GM12878 (cell line): ENCODE measurements around the gene CEP126. TPM values are rescaled to one million over a fixed set of nuclear protein-coding genes. Genes with fewer than 3 reads are reported as not detected.

Source experiments
- ATAC-seq: fragments of 200-7000 bp; cut with Tn5 transposase; 3 replicates; pipeline ENCODE4 v1.9.1; 2020; ENCODE audit warnings: mild to moderate bottlenecking, moderate library complexity
- BruUV-seq: library from RNA; stranded (reverse); fragments of 400-500 nt; replicated peaks from 2 replicates; lab custom pipeline; 2021; lab: Mats Ljungman, UMichigan
- CTCF ChIA-PET: fragments of 300-600 bp; sonication (Branson Sonifier 250); formaldehyde crosslinking; extraction: SDS; loops from one replicate; lab custom pipeline; 2021; ENCODE audit warnings: inconsistent platforms; lab: Yijun Ruan, JAX
- POLR2A ChIA-PET: fragments of 350-600 bp; formaldehyde crosslinking; extraction: SDS; loops from one replicate; lab custom pipeline; 2021; ENCODE audit warnings: inconsistent platforms; lab: Charles Lee
- RAD21 ChIA-PET: fragments of 300-600 bp; sonication (Branson Sonifier 250); formaldehyde crosslinking; loops from one replicate; lab custom pipeline; 2023; ENCODE audit warnings: antibody characterized with exemption; ENCODE audit not compliant: unreplicated experiment; lab: Charles Lee
- SMC1A ChIA-PET: fragments of 300-600 bp; sonication (Branson Sonifier 250); formaldehyde crosslinking; loops from one replicate; lab custom pipeline; 2023; ENCODE audit not compliant: unreplicated experiment, uncharacterized antibody; lab: Charles Lee
- DNase-seq: peaks from one replicate; pipeline ENCODE4 v3.0.0-alpha.2; 2011; ENCODE audit warnings: low read depth, low spot score
- FAIRE-seq: peaks from 3 replicates; lab custom pipeline; 2011; peaks lifted over from hg19 to GRCh38; lab: Jason Lieb, UNC
- H2AFZ ChIP-seq: 2 replicates; pipeline ENCODE4 v1.6.0; 2011; ENCODE audit warnings: low read depth, low read length, control low read depth; ENCODE audit not compliant: control insufficient read depth
- H3K27ac ChIP-seq: 2 replicates; pipeline ENCODE4 v1.5.1; 2011; ENCODE audit warnings: control low read depth; ENCODE audit not compliant: control insufficient read depth, insufficient read depth
- H3K27me3 ChIP-seq, 2 experiments: replicated peaks in 1 of 2; 2 replicates each; pipeline versions ENCODE4 v1.6.0 to v1.6.1; 2011; ENCODE audit warnings: low read length in 1 of 2; ENCODE audit not compliant: control insufficient read depth in 2 of 2, insufficient read depth in 2 of 2
- H3K36me3 ChIP-seq, 2 experiments: 2 replicates each; pipeline ENCODE4 v1.5.1; 2011; ENCODE audit warnings: low read length in 1 of 2; ENCODE audit not compliant: control insufficient read depth in 2 of 2, insufficient read depth in 2 of 2
- H3K4me1 ChIP-seq: 2 replicates; pipeline ENCODE4 v1.6.1; 2011; ENCODE audit warnings: mild to moderate bottlenecking, low read length, moderate library complexity, mixed read lengths; ENCODE audit not compliant: control insufficient read depth, insufficient read depth
- H3K4me2 ChIP-seq: 2 replicates; pipeline ENCODE4 v1.6.0; 2011; ENCODE audit warnings: control low read depth; ENCODE audit not compliant: control insufficient read depth, insufficient read depth
- H3K4me3 ChIP-seq: fragments of 200-600 bp; sonication (generic); 2 replicates; pipeline ENCODE4 v1.5.1; 2016
- H3K79me2 ChIP-seq: 2 replicates; pipeline ENCODE4 v1.6.0; 2011; ENCODE audit warnings: low read length; ENCODE audit not compliant: control insufficient read depth, insufficient read depth
- H3K9ac ChIP-seq: 2 replicates; pipeline ENCODE4 v1.8.0; 2011; ENCODE audit warnings: low read length, control low read depth, mixed read lengths; ENCODE audit not compliant: control insufficient read depth, insufficient read depth
- H3K9me3 ChIP-seq: replicated peaks from 3 replicates; pipeline ENCODE4 v1.5.1; 2011; ENCODE audit warnings: mild to moderate bottlenecking, low read length; ENCODE audit not compliant: control insufficient read depth, insufficient read depth
- H4K20me1 ChIP-seq: 2 replicates; pipeline ENCODE4 v1.6.0; 2011; ENCODE audit not compliant: control insufficient read depth, insufficient read depth
- MTA2 ChIP-seq: fragments of 450-650 bp; IDR thresholded peaks from 2 replicates; pipeline ENCODE4 v1.6.1; 2016; ENCODE audit warnings: low read depth, mild to moderate bottlenecking, moderate library complexity
- NFYA ChIP-seq: IDR thresholded peaks from 2 replicates; pipeline ENCODE4 v1.6.1; 2011; ENCODE audit warnings: low read depth, mild to moderate bottlenecking, low read length, improper control_type of control experiment, borderline replicate concordance
- NR2C2 ChIP-seq: IDR thresholded peaks from 2 replicates; pipeline ENCODE4 v1.6.1; 2011; ENCODE audit warnings: borderline replicate concordance, low read depth; ENCODE audit not compliant: control insufficient read depth, insufficient read length
- PAX8 ChIP-seq: fragments of 450-650 bp; IDR thresholded peaks from 2 replicates; pipeline ENCODE4 v1.6.1; 2017; ENCODE audit warnings: mild to moderate bottlenecking, moderate library complexity
- POLR2A ChIP-seq: IDR thresholded peaks from 2 replicates; pipeline ENCODE4 v1.6.1; 2011; ENCODE audit warnings: low read depth, mild to moderate bottlenecking, low read length
- POLR2AphosphoS2 ChIP-seq: IDR thresholded peaks from 2 replicates; pipeline ENCODE4 v1.6.1; 2011; ENCODE audit warnings: low read depth, mild to moderate bottlenecking, low read length, improper control_type of control experiment, moderate library complexity
- SMARCA5 ChIP-seq: fragments of 450-650 bp; IDR thresholded peaks from 2 replicates; pipeline ENCODE4 v1.6.1; 2017; ENCODE audit warnings: mild to moderate bottlenecking
- ZNF207 ChIP-seq: fragments of 450-650 bp; IDR thresholded peaks from 2 replicates; pipeline ENCODE4 v1.6.1; 2014; ENCODE audit warnings: antibody characterized with exemption, mild to moderate bottlenecking, borderline replicate concordance
- ZNF274 ChIP-seq: IDR thresholded peaks from one replicate; pipeline ENCODE4 v1.8.0; 2011; ENCODE audit not compliant: insufficient read length, insufficient read depth
- WGBS: methylation state at CpG from one replicate; pipeline ENCODE4 v1.1.6; 2016; ENCODE audit warnings: low lambda C conversion rate; ENCODE audit not compliant: insufficient replicate concordance, insufficient coverage; ENCODE audit errors: missing lambda C conversion rate; 5-methylcytosine and 5-hydroxymethylcytosine counted together
- in situ Hi-C: fragments of 300-500 bp; cut with MboI; formaldehyde crosslinking; loops from 9 replicates; pipeline ENCODE4 v1.14.3; 2018; ENCODE audit warnings: mixed read lengths
- intact Hi-C: fragments of 100-400 bp; cut with micrococcal nuclease; formaldehyde crosslinking; loops from one replicate; pipeline ENCODE4 v1.14.2; 2022; ENCODE audit not compliant: unreplicated experiment
- polyA plus RNA-seq, 11 experiments: library from polyadenylated mRNA; depleted of rRNA in 4 of 11; unstranded in 6 of 11; stranded (reverse) in 5 of 11; fragments of >200 nt; fragmentation: Nextera tagmentation in 4 of 11; fragmentation: Illumina TruSeq in 1 of 11; extraction: Ambion mirVana in 4 of 11; extraction: Trizol in 1 of 11; gene quantifications; 1 replicate in 1 of 11; 2 replicates in 10 of 11; pipeline versions ENCODE4 v1.2.1 to v1.2.3, GENCODE V29; 2011 to 2016; ENCODE audit warnings: inconsistent platforms in 2 of 11, missing spikeins in 2 of 11, low read depth in 1 of 11
- total RNA-seq, 4 experiments: library from RNA; depleted of rRNA in 3 of 4; stranded (reverse); fragments of >200 nt in 3 of 4; fragmentation: Illumina TruSeq in 1 of 4; extraction: Trizol in 1 of 4; gene quantifications; 2 replicates each; pipeline versions ENCODE4 v1.2.1 to v1.2.3, GENCODE V29; 2013 to 2021
- TF ChIP-seq, protein P1 (sequence below): fragments of 450-650 bp; IDR thresholded peaks from 2 replicates; pipeline ENCODE4 v1.6.1; 2018; ENCODE audit warnings: borderline replicate concordance, mild to moderate bottlenecking; ENCODE audit not compliant: partially characterized antibody
- TF ChIP-seq, protein P2 (sequence below): fragments of 450-650 bp; IDR thresholded peaks from 2 replicates; pipeline ENCODE4 v1.6.1; 2016; ENCODE audit warnings: mild to moderate bottlenecking, moderate library complexity, borderline replicate concordance

CEP126 gene
- total and polyA plus RNA-seq, 10 of the 15 experiments (the other 5 are each of a cell fraction or from before 2014, with no cell fraction given), result 0.01 TPM; not detected in 8

DNA sequence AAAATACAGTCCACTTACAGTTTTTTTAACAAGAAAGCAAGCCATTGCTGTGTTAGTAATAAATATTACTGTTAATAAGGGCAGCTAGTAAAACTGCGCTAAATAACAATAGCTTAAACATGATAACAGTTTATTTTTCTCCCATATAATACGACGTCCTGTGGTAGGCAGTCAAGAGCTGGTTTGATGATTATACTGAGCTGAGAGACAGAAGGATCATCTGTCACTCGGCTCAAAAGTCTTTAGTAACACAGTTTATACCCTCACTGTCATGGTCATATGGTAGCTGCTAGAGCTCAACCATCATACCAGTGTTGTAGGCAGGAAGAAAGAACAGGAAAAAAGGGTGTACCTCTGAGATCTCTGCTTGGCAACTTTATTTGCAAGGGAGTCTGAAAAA lies 30.6 kb downstream of the CEP126 start:
- SMC1A ChIA-PET, result interaction anchor here (0.6 kb wide), 2 partner anchors 22 to 269 kb away, joined by 3 read pairs; no protein-coding TSS in a partner anchor
- no peaks in the 10 kb centered on the region for H3K9me3 ChIP-seq
- H3K27me3 ChIP-seq, result no peaks in the 10 kb centered on the region
- in situ Hi-C loops, result no loop called here
- WGBS, result 40% methylated on average over 4 of the region's 4 CpGs
- H4K20me1 ChIP-seq, result no peaks in the 10 kb centered on the region
- no peak for FAIRE-seq
- no peaks in the 10 kb centered on the region for H3K36me3 ChIP-seq
- no peak overlapping the region for H3K4me3 ChIP-seq
- TF ChIP-seq POLR2AphosphoS2 (no peak), POLR2A (no peak), ZNF207 (no peak), MTA2 (no peak), ZNF274 (no peak), NFYA (no peak), PAX8 (no peak), NR2C2 (no peak), SMARCA5 (no peak)
- TF ChIP-seq, protein P1, sequence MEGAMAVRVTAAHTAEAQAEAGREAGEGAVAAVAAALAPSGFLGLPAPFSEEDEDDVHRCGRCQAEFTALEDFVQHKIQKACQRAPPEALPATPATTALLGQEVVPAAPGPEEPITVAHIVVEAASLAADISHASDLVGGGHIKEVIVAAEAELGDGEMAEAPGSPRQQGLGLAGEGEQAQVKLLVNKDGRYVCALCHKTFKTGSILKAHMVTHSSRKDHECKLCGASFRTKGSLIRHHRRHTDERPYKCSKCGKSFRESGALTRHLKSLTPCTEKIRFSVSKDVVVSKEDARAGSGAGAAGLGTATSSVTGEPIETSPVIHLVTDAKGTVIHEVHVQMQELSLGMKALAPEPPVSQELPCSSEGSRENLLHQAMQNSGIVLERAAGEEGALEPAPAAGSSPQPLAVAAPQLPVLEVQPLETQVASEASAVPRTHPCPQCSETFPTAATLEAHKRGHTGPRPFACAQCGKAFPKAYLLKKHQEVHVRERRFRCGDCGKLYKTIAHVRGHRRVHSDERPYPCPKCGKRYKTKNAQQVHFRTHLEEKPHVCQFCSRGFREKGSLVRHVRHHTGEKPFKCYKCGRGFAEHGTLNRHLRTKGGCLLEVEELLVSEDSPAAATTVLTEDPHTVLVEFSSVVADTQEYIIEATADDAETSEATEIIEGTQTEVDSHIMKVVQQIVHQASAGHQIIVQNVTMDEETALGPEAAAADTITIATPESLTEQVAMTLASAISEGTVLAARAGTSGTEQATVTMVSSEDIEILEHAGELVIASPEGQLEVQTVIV, result no peak
- TF ChIP-seq, protein P2, sequence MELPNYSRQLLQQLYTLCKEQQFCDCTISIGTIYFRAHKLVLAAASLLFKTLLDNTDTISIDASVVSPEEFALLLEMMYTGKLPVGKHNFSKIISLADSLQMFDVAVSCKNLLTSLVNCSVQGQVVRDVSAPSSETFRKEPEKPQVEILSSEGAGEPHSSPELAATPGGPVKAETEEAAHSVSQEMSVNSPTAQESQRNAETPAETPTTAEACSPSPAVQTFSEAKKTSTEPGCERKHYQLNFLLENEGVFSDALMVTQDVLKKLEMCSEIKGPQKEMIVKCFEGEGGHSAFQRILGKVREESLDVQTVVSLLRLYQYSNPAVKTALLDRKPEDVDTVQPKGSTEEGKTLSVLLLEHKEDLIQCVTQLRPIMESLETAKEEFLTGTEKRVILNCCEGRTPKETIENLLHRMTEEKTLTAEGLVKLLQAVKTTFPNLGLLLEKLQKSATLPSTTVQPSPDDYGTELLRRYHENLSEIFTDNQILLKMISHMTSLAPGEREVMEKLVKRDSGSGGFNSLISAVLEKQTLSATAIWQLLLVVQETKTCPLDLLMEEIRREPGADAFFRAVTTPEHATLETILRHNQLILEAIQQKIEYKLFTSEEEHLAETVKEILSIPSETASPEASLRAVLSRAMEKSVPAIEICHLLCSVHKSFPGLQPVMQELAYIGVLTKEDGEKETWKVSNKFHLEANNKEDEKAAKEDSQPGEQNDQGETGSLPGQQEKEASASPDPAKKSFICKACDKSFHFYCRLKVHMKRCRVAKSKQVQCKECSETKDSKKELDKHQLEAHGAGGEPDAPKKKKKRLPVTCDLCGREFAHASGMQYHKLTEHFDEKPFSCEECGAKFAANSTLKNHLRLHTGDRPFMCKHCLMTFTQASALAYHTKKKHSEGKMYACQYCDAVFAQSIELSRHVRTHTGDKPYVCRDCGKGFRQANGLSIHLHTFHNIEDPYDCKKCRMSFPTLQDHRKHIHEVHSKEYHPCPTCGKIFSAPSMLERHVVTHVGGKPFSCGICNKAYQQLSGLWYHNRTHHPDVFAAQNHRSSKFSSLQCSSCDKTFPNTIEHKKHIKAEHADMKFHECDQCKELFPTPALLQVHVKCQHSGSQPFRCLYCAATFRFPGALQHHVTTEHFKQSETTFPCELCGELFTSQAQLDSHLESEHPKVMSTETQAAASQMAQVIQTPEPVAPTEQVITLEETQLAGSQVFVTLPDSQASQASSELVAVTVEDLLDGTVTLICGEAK, result no peak
- TF ChIP-seq, all 136 proteins: peak for 0
- H3K79me2 ChIP-seq, result no peaks in the 10 kb centered on the region
- H3K4me2 ChIP-seq, result no peak overlapping the region
- DNase-seq (no peak), ATAC-seq (no peak)
- no TSS peak for BruUV-seq
- no peak overlapping the region for H2AFZ ChIP-seq
- ChIA-PET CTCF (interaction anchor here (0.6 to 2.1 kb wide), 3 partner anchors 61 to 590 kb away, joined by 3 to 8 read pairs (median 5); no protein-coding TSS in a partner anchor), RAD21 (no interaction called here), POLR2A (no interaction called here)
- H3K4me1 ChIP-seq, result no peaks in the 10 kb centered on the region
- intact Hi-C loops, result no loop called here
- H3K27ac ChIP-seq, result no peak overlapping the region
- no peak overlapping the region for H3K9ac ChIP-seq
